HepG2 (cell line): Measurements from ENCODE around the gene TBC1D14. TPM values are rescaled to one million over a fixed set of nuclear protein-coding genes. Genes with fewer than 3 reads are reported as not detected.

ENCODE experiments used
- ADNP ChIP-seq: sonication (generic); formaldehyde crosslinking; IDR thresholded peaks from 2 replicates; pipeline ENCODE4 v1.4.0; 2020; ENCODE audit warnings: missing genetic modification reagents
- CTCF ChIP-seq: sonication (generic); formaldehyde crosslinking; IDR thresholded peaks from 2 replicates; pipeline ENCODE4 v1.5.0; 2020; ENCODE audit warnings: mild to moderate bottlenecking, missing genetic modification reagents, moderate library complexity
- ETS1 ChIP-seq: sonication (generic); formaldehyde crosslinking; IDR thresholded peaks from 2 replicates; pipeline ENCODE4 v1.4.0; 2020; ENCODE audit warnings: missing genetic modification reagents
- GPBP1L1 ChIP-seq: sonication (generic); formaldehyde crosslinking; IDR thresholded peaks from 2 replicates; pipeline ENCODE4 v1.5.0; 2020; ENCODE audit warnings: mild to moderate bottlenecking, missing genetic modification reagents
- KAT7 ChIP-seq: IDR thresholded peaks from 2 replicates; pipeline ENCODE4 v1.6.1; 2018; ENCODE audit warnings: borderline replicate concordance, missing compliant biosample characterization
- KDM2A ChIP-seq: sonication (generic); formaldehyde crosslinking; IDR thresholded peaks from 2 replicates; pipeline ENCODE4 v1.4.0; 2020; ENCODE audit warnings: low read depth, missing genetic modification reagents, borderline replicate concordance
- MXD3 ChIP-seq: IDR thresholded peaks from 2 replicates; pipeline ENCODE4 v1.6.1; 2016; ENCODE audit warnings: mild to moderate bottlenecking, missing biosample characterization, missing genetic modification reagents
- MYPOP ChIP-seq: sonication (generic); formaldehyde crosslinking; IDR thresholded peaks from 2 replicates; pipeline ENCODE4 v1.8.1; 2023; ENCODE audit warnings: mild to moderate bottlenecking, moderate library complexity, missing genetic modification reagents
- NPAS2 ChIP-seq: sonication (generic); formaldehyde crosslinking; IDR thresholded peaks from 2 replicates; pipeline ENCODE4 v1.8.0; 2022; ENCODE audit warnings: mild to moderate bottlenecking, missing genetic modification reagents, borderline replicate concordance
- POLR2G ChIP-seq: fragments of 200-400 bp; formaldehyde crosslinking; IDR thresholded peaks from 2 replicates; pipeline ENCODE4 v1.6.1; 2018; ENCODE audit warnings: mild to moderate bottlenecking, low read depth, low read length, moderate library complexity
- RFX1 ChIP-seq: fragments of 450-650 bp; IDR thresholded peaks from 2 replicates; pipeline ENCODE4 v1.6.1; 2017
- RFX5 ChIP-seq: IDR thresholded peaks from 2 replicates; pipeline ENCODE4 v1.6.1; 2011; ENCODE audit warnings: low read depth, low read length, improper control_type of control experiment
- TMF1 ChIP-seq: sonication (generic); formaldehyde crosslinking; IDR thresholded peaks from 2 replicates; pipeline ENCODE4 v1.8.1; 2022; ENCODE audit warnings: low read depth, missing genetic modification reagents
- USF2 ChIP-seq, 2 experiments: sonication (generic) in 1 of 2; formaldehyde crosslinking in 1 of 2; IDR thresholded peaks; 2 replicates each; pipeline versions ENCODE4 v1.5.1 to v1.6.1; 2011 to 2020; ENCODE audit warnings: borderline replicate concordance in 1 of 2, low read depth in 1 of 2, low read length in 1 of 2, mild to moderate bottlenecking in 1 of 2, missing genetic modification reagents in 1 of 2, moderate library complexity in 1 of 2
- ZNF101 ChIP-seq: sonication (generic); formaldehyde crosslinking; IDR thresholded peaks from 2 replicates; pipeline ENCODE4 v1.4.0; 2020; ENCODE audit warnings: mild to moderate bottlenecking, low read depth, missing genetic modification reagents, borderline replicate concordance
- ZNF121 ChIP-seq: sonication (generic); formaldehyde crosslinking; IDR thresholded peaks from 2 replicates; pipeline ENCODE4 v1.5.0; 2020; ENCODE audit warnings: mild to moderate bottlenecking, missing genetic modification reagents
- ZNF235 ChIP-seq: sonication (generic); formaldehyde crosslinking; IDR thresholded peaks from 2 replicates; pipeline ENCODE4 v1.8.1; 2023; ENCODE audit warnings: mild to moderate bottlenecking, missing genetic modification reagents, borderline replicate concordance
- ZNF367 ChIP-seq: sonication (generic); formaldehyde crosslinking; IDR thresholded peaks from 2 replicates; pipeline ENCODE4 v1.4.0; 2020; ENCODE audit warnings: missing genetic modification reagents, borderline replicate concordance
- ZNF510 ChIP-seq: sonication (generic); formaldehyde crosslinking; IDR thresholded peaks from 2 replicates; pipeline ENCODE4 v1.4.0; 2020; ENCODE audit warnings: low read depth, mild to moderate bottlenecking, missing genetic modification reagents
- ZNF761 ChIP-seq: sonication (generic); formaldehyde crosslinking; conservative IDR thresholded peaks from 2 replicates; pipeline ENCODE4 v1.4.0; 2020; ENCODE audit warnings: mild to moderate bottlenecking, missing genetic modification reagents
- polyA plus RNA-seq, 8 experiments: library from polyadenylated mRNA; depleted of rRNA in 3 of 8; stranded (reverse) in 7 of 8; unstranded in 1 of 8; fragments of >200 nt; fragmentation: Illumina TruSeq in 4 of 8; extraction: Trizol in 4 of 8; gene quantifications; 2 replicates each; pipeline versions ENCODE4 v1.2.1 to v1.2.3, GENCODE V29; 2011 to 2016; ENCODE audit warnings: low read depth in 4 of 8, missing spikeins in 1 of 8, mixed read lengths in 1 of 8; ENCODE audit not compliant: insufficient read depth in 1 of 8
- total RNA-seq, 5 experiments: library from RNA; depleted of rRNA; stranded (reverse); fragments of >200 nt; fragmentation: Illumina TruSeq; extraction: Trizol; gene quantifications; 2 replicates each; pipeline ENCODE4 v1.2.3, GENCODE V29; 2016; ENCODE audit warnings: low read depth in 1 of 5

Gene TBC1D14
- total and polyA plus RNA-seq, 2 of the 13 experiments (the other 11 are each of a cell fraction or from before 2014, with no cell fraction given) = 29.5 to 46.5 TPM

GRCh38 chr4:6917461-6918271 lies 8.0 kb downstream of the TBC1D14 start (continued):
- TF ChIP-seq ETS1 (no peak), USF2 (IDR thresholded peaks at IDR 0.05; ENCODE audit: low read depth, low read length) (no peak), USF2 (CRISPR knock-in tag; IDR thresholded peaks at IDR 0.05; ENCODE audit: borderline replicate concordance) (no peak; the same call in 1 of the 2 replicates), ZNF761 (CRISPR knock-in tag) (0 out of 2 replicates have a peak, but pooled peaks have one; percentile 54), KAT7 (CRISPR knock-in tag) (peak; percentile 70; the same call in 1 of the 2 replicates), TMF1 (CRISPR knock-in tag) (0 out of 2 replicates have a peak, but pooled peaks have one; percentile 49), MYPOP (CRISPR knock-in tag) (peak; percentile 79), ZNF367 (CRISPR knock-in tag) (no peak), KDM2A (CRISPR knock-in tag) (peak; percentile 86), ZNF121 (CRISPR knock-in tag) (no peak), CTCF (CRISPR knock-in tag) (peak; percentile 74), ZNF235 (no peak), RFX5 (no peak), GPBP1L1 (CRISPR knock-in tag) (no peak), ZNF101 (no peak), NPAS2 (CRISPR knock-in tag) (no peak), RFX1 (no peak), ZNF510 (peak; percentile 92), MXD3 (no peak), POLR2G (no peak), ADNP (CRISPR knock-in tag) (no peak)
